DMS153 treated with DMSO at 0.1 percent for 48 hours (cell line): ENCODE measurements around the gene JMJD1C.

Experiments
- DNase-seq: peaks from one replicate; lab custom pipeline; 2025; ENCODE audit not compliant: unreplicated experiment; lab: John Stamatoyannopoulos, UW

Gene JMJD1C

DNA sequence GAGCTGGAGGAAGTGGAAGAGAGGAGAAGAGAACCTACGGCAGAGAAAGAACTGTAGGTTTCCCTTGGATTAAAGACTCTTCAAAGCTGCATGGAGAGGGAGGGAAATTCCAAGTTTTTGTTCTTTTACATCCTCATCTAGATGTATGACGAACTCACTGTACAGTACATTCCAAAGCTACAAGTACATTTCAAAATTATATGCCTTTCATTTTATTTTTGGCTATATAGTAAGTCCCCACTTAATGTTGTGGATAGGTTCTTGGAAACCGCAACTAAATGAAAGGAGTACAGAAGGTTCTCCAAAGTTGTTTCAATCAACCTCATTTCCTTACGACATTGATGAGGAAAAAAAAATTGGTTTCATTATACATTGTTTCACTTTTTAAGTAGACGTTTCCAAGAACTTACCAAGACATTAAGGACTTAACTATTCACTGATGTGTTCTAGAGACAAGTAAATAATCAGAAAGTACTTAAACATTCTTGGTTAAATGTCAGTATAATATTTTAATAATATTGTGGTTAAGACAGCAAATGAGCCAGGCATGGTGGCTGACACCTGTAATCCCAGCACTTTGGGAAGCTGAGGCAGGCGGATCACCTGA lies 16.1 kb upstream of the JMJD1C start:
- DNase-seq: no peak

DNA sequence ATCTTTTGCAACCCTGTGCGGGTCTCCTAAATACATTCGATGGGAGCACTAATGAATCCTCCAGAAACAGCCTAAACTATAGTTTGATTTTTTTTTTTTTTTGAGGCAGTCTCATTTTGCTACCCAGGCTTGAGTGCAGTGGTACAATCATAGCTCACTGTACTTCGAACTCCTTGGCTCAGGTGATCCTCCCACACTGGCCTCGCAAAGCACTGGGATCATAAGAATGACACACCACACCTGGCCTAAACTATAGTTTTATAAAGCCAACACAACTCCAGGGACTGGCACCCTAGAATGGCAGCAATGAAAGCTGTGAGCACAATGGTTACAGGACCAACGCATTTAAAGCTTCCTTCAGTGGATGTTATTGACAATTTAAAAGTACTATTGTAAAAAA lies 14.5 kb upstream of the JMJD1C start:
- DNase-seq: no peak

DNA sequence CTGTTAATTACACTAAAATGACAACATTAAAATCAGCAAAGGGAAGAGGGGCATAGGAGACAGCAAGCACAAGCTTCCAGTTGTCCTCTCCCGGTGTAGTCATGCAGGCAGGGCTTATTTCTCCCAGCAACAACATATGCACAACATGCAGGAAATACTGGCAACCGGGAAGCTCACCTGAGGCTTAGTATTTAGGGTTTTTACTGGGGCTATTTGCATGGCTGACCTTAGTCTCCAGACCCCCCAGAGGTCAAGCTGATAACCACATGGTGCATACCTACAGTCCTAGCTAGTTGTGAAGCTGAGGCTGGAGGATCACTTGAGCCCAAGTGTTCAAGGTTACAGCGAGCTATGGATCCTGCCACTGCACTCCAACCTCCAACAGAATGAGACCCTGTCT lies 12.8 kb upstream of the JMJD1C start:
- no peak for DNase-seq

DNA sequence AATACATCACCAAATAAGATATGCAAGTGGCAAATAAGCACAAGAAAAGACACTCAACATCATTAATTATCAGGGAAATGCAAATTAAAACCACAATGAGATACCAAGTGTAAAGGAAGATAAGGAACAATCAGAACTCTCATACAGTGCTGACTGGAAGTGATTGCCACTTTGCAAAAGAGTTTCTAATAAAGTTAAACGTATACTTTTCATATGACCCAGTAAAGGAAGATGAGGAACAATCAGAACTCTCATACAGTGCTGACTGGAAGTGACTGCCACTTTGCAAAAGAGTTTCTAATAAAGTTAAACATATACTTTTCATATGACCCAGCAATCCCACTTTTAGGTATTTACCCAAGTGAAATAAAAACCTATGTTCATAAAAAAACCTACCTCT lies 12.2 kb upstream of the JMJD1C start:
- DNase-seq: no peak

DNA sequence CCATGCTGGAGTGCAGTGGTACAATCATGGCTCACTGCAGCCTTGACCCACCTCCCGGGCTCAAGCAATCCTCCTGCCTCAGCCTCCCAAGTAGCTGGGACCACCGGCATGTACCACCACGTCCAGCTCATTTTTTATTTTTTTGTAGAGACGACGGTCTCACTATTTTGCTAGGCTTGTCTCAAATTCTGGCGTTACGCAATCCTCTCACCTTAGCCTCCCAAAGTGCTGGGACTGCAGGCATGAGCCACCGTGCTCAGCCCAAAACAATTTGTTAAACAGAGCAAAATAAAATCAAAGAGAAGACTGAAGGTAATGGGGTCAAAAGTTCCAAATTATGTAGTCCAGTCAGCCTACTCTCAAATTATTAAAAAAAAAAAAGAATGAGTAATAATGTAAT lies 8.7 kb upstream of the JMJD1C start:
- DNase-seq: no peak

DNA sequence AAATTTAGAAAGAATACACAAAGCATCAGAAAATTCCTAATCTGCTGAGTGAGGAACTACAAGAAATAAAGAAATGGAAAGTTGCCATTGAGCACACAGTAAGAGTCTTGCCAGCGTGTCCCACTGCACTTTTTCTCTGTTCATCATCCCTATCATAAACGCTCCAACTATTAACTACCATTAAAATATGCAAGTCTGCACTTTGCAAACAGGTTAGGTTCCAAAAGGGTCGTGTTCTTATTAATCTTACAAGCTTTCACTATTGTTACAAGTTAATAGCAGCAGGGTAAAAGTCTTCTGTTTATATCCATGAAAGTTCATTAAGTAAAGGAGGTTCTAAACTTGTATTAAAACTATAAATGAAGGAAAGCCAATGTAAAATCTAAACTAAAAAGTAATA lies 5.2 kb upstream of the JMJD1C start:
- DNase-seq: no peak

DNA sequence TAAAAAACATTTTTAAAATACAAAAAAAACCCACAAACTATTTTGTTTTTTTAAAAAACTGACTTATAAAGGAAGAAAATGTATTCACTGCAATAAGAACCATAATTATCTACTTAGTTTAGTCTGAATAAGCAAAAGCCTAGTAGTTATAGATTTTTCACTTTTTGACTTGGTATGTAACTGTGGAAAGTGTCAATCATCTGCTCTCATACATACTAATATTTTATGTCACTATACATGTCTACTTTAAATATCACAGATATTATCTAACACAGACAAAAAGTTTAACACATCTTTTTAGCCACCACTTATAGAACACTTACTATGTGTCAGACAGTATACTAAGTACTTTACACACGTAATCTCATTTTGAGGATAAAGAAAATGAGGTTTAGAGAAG lies 3.2 kb upstream of the JMJD1C start:
- no peak for DNase-seq

DNA sequence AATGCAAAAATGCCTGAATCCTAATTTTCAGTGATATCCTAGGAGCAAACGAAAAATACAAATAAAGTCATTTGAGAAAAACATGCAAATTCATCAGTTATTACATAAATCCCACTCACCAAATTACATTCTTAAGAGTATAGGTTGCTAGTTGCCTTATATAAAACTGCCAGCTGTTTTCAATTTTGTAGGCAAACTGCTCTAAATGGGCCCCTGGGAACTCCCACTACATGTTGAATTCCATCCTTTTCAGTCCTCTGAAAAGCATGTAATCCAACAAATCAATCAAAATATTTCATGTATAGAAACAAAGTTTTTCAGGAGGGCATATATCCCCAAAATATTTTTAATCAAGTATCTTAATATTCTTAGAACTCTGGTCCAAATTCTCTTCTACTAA lies 2.1 kb upstream of the JMJD1C start:
- DNase-seq: no peak

DNA sequence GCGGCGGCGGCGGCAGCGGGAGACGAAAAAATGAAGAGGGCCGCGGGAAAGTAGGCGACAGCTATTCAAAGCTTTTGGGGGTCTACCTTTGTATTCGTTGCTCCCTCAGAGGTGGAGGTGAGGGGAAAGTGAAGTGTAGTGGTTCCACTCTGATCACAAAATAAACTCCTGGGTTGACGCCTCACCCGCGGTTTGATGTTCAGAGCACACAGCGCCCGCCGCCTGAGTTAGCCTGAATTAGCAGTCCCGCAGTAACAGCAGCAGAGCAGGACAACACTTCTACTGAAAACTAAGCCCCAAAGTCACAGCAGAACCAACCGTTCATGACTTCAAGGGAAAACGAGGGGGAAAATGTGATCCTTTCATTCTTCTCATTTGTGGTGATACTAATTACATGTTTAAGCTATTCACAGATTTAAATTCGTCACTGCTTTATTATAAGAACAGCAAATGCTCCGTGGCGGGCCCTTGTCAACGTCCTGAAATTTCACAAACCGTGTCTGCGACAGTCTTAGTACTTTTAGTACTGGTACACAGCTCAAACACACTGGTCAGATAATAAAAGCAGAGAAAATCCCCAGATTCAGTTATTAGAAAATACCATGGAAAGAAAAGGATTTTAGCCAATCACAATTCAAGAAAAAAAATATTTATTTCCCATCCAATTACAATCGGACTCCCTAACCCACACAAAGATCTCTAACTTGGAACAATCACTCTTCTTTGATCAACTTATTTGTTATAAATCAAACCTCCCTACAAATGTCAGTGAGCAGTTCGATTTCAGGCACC lies 563 bp upstream of the JMJD1C start:
- DNase-seq: peak; percentile 75

DNA sequence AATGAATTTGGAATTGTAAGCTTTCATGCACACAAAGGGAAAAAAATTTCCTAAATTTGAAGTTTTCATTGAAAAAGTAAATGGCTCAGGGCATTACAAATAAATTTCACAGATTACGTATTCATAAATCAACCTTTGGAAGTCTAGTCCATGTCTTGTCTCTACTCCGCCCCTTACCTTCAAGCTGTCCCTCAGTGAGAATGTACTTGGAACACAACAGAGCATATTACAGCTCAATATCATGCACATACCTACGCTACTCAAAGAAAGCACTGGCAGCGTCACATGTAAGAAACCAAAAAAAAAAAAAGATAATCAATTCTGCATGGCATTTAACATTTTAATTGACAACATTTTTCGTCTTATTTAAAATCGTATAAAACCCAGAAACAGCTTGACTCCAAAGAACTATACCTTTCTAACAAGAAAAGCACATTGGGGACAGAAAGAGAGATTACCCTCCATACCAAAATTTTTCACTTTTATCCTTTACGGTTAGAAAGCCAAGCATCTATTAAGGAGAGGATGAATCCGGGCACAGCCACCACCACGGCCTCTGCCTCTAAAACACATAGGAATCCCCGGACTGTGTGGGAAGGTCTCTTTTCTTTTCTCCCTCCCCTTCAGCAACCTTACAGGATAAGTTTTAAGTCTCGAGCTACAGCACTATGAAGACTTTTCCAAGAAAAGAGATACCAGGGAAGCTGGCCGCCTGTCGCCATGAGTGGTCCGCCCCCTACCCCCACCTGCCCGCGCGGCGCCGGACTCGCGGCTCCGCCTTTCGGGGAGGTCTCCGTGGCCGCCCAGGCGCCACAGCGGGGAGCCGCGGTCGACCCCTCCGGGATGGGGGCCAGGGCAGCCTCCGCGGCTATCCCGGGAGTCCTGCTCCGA lies 1.1 kb downstream of the JMJD1C start:
- no peak for DNase-seq

DNA sequence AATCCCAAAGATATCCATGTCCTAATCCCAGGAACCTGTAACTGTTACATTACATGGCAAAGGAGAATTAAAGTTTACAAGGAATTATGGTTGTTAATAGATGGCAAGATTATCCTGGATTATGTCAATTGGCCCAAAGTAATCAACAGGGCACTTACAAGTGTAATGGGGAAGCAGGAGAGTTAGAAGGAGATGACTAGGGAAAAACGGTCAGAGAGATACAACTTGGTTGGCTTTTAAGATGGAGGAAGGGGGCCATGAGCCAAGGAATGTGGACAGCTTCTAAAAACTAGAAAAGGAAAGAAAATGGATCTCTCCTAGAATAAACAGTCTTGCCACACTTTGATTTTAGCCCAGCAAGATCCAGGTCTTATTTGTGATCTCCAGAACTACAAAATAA lies 3.3 kb downstream of the JMJD1C start:
- DNase-seq: no peak

DNA sequence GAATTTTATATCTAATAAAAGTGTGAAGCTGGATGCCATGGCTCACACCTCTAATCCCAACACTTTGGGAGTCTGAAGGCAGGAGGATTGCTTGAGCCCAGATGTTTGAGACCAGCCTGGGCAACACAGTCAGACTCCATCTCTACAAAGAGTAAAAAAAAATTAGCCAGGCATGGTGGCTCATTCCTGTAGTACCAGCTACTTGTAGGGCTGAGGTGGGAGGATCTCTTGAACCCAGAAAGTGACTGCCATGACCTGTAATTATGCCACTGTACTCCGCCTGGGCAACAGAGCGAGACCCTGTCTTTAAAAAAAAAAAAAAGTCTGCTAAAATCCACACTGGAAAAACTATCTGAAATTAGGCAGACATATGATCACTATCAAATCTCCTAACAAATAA lies 7.6 kb downstream of the JMJD1C start:
- no peak for DNase-seq

DNA sequence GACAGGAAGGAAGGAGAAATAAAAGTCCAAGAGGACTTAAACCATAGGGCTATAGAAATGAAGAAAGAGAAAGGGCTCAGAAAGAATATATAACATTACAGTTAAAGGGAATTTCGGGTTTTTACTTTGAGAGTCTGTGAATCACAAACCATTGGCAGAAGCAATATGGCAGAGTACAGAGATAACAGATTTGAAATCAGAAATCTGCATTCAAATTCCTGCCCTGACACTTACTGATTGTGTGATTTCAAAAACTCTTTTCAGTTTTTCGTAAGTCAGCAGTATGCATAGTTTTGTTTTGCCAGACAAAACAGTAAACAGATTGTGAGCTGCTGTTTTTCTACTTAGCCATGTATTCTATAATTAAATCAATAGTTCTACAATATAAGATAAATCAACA lies 8.2 kb downstream of the JMJD1C start:
- no peak for DNase-seq

DNA sequence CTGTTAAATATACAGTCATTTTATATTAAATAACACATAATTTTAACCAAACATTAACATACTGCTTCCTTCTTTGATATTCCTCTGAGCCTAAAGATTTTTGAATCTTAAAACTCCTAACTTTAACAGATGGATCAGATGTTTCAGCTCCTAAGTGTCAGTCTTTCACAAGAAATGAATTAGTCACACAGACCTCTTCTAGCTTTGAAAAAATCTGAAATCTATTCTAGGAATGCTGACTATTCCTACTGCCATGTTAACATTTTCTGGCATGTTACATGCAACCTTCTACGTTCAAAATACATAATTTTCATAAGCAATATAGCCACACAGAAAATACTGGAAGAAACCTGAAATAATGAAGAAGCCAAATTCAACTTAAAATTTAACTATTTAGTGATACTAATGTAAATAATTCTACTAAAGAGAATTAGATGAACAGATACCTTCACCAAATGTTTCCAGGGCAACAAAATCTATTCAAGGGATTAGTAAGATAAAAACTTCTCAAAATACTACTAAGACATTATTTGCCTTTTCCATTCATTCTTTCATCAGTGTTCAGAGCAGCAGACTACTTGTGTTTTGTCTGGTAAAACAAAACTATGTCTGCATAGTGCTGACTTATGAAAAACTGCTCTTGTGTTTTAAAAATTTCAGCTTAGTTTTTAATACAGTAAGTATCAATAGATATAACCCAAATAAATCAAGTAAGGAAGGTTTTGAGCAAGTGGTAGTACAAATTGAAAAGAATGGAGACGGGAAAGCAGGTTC lies 9.2 kb downstream of the JMJD1C start:
- no peak for DNase-seq

DNA sequence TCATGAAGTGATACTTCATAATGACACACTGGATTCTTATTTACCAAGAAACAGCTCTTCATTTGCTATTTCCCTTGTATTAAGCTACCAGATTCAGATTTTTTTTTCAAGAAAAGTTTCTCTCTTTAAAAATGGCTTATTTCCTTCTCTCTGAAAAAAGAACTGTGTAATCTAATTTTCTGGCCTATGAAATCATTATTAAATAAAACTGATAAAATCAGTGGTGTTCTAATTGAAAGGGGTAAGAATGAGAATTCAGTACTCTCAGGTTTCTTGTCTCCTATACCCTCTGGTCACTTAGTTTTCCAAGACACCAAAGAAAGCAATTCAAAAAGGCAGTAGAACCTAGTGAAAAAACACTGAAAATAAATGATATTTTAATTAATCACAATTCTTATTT lies 10.3 kb downstream of the JMJD1C start:
- DNase-seq: no peak

DNA sequence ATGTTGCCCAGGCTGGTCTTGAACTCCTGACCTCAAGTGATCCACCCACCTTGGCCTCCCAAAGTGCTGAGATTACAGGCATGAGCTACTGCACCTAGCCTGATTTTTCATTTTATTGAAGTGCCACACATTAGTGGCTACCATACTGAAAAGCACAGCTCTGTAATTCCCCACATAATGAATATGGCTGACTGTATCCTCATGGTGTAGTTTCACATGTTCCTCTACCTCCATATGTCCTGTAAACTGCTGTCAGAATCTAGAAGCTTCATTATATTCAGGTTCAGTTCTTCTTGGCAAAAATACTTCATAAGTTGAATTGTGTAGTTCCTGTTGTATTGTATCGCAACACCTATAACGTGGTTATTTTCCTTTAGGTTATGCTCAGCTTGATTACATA lies 11.1 kb downstream of the JMJD1C start:
- DNase-seq: no peak

DNA sequence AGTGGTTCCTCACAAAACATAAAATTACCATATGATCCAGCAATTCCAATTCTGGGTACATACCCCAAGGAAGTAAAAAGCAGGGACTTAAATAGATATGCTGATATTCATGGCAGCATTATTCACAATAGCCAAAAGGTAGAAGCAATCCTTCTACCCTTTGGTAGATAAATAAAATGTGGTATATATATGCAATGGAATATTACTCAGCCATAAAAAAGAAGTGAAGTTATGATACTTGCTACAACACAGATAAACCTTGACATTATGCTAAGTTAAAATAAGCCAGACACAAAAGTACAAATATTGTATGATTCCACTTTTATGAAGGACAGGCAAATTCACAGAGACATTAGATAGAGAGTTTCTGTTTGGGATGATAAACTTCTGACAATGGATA lies 13.3 kb downstream of the JMJD1C start:
- no peak for DNase-seq

DNA sequence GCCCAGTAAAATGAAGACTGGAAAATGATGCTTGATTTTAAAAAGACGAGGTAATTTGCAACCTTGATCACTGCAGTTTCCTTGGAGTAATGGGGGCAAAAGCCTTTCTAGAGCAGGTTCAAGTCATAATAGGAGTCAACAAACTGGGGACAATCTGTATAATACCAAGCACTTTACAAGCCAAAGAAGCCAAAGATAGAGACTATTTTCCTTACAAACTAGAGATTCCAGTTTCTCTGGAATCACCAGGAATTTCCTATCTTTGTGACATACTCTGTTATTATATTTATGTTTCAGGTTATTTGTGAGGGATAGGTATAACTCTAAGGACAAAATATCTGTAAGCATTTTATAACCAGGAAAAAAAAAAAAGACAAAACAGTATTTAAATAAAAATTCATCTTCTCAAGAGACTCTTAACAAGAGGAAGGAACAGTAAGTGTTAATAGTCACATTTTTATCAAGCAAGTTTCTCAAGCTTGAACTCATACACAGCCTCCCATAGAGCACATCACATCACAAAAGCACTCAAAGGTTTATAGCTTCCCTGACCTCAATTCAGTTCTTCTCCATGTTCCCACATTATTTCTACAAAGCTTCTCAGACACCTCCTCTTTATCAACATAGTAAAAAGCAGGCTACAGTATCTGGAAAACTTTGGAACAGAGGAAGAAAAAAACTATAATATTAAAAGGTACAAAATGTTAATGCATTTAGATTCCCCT lies 18.9 kb downstream of the JMJD1C start:
- DNase-seq: no peak

DNA sequence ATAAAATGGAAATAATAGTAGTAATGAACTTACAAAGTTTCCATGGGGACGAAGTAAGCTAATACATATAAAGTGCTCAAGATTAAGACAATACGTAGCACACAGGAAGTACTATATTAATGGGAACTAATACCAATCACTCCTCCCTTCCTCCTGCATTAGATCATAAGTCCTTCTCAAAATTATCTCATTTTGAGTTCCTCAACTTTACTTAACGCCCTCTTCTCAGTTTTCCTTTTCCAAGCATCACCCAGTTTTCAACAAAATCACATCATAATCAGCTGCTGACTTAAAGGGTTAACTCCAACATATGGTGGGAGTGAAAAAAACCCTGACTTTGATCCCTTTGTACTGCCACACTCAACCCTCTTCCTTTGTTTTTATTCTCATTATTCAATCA lies 24.4 kb downstream of the JMJD1C start:
- no peak for DNase-seq

DNA sequence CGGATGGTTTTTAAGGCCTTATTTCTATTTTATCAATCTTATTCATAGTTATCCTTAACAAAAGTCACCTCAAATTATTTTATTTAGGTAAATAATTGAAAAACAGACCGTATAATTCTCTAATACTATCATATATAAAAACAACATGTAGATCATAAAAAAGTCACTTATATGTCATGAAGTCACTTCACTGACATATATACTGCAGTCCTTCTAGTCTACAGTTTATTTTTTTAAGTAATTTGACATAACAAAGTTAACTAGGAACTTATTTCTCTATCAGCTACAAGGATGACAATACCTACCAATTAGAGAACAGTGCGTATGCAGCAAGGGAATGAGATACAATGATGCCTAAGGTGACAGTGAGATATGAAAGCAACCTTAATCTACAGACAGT lies 26.2 kb downstream of the JMJD1C start:
- no peak for DNase-seq
